GM21528 (cell line): ENCODE measurements around the gene LHFPL3.

Source experiments
- ATAC-seq: cut with Tn5 transposase; IDR thresholded peaks from one replicate; pipeline ENCODE4 v1.9.1; 2021; ENCODE audit warnings: mild to moderate bottlenecking, moderate library complexity; ENCODE audit not compliant: unreplicated experiment, low FRiP score

Gene LHFPL3

DNA sequence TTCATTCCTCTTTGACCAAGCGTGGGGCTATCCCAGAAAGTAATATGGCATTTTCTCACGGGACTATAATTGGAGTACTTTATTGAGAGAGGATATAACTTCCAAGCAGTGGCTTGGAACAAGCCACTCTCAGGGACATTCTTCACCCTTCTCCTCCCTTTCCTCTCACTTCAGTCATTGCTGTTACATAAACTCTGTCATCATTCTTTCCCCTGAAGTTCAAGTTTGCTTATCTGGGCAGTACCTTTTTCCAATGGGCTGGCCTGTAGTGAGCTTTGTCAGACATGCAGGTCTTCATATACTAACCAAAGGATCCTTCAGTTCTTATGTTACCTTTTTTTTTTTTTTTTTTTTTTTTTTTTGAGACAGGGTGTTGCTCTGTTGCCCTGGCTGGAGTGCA is 626.9 kb downstream of the LHFPL3 start:
- ATAC-seq: no peak
